IMR-90 (cell line): ENCODE measurements around the gene KRT28.

ENCODE experiments used
- BHLHE40 ChIP-seq: fragments of 150-350 bp; IDR thresholded peaks from 2 replicates; pipeline ENCODE4 v1.6.1; 2016; ENCODE audit warnings: mild to moderate bottlenecking, low read depth, low read length
- CEBPB ChIP-seq: IDR thresholded peaks from 2 replicates; pipeline ENCODE4 v1.6.1; 2012; ENCODE audit warnings: low read depth, low read length, improper control_type of control experiment
- FOS ChIP-seq: fragments of 150-350 bp; IDR thresholded peaks from 2 replicates; pipeline ENCODE4 v1.6.1; 2016; ENCODE audit warnings: low read depth, low read length
- MAFK ChIP-seq: IDR thresholded peaks from 2 replicates; pipeline ENCODE4 v1.6.1; 2012; ENCODE audit warnings: low read depth, low read length, improper control_type of control experiment
- MAZ ChIP-seq: IDR thresholded peaks from 2 replicates; pipeline ENCODE4 v1.6.1; 2012; ENCODE audit warnings: low read depth, mild to moderate bottlenecking, low read length, improper control_type of control experiment, moderate library complexity, borderline replicate concordance
- POLR2A ChIP-seq: IDR thresholded peaks from 2 replicates; pipeline ENCODE4 v1.6.1; 2012; ENCODE audit warnings: mild to moderate bottlenecking, low read depth, low read length
- RAD21 ChIP-seq: IDR thresholded peaks from 2 replicates; pipeline ENCODE4 v1.6.1; 2012; ENCODE audit warnings: low read length, improper control_type of control experiment
- SMC3 ChIP-seq: fragments of 150-350 bp; IDR thresholded peaks from 2 replicates; pipeline ENCODE4 v1.6.1; 2016; ENCODE audit warnings: low read depth, mild to moderate bottlenecking, antibody characterized with exemption, low read length, moderate library complexity
- USF2 ChIP-seq: fragments of 150-350 bp; IDR thresholded peaks from 2 replicates; pipeline ENCODE4 v1.6.1; 2017; ENCODE audit warnings: mild to moderate bottlenecking, antibody characterized with exemption, low read length, low read depth
- TF ChIP-seq, protein P1 (sequence below): conservative IDR thresholded peaks from 2 replicates; pipeline ENCODE4 v1.5.1; 2012; ENCODE audit warnings: mild to moderate bottlenecking, low read depth, low read length, improper control_type of control experiment

- TF ChIP-seq, protein P1, sequence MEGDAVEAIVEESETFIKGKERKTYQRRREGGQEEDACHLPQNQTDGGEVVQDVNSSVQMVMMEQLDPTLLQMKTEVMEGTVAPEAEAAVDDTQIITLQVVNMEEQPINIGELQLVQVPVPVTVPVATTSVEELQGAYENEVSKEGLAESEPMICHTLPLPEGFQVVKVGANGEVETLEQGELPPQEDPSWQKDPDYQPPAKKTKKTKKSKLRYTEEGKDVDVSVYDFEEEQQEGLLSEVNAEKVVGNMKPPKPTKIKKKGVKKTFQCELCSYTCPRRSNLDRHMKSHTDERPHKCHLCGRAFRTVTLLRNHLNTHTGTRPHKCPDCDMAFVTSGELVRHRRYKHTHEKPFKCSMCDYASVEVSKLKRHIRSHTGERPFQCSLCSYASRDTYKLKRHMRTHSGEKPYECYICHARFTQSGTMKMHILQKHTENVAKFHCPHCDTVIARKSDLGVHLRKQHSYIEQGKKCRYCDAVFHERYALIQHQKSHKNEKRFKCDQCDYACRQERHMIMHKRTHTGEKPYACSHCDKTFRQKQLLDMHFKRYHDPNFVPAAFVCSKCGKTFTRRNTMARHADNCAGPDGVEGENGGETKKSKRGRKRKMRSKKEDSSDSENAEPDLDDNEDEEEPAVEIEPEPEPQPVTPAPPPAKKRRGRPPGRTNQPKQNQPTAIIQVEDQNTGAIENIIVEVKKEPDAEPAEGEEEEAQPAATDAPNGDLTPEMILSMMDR, result no peak
- TF ChIP-seq CEBPB (no peak), POLR2A (no peak), FOS (no peak), USF2 (no peak), RAD21 (no peak), MAFK (no peak), SMC3 (no peak), MAZ (no peak), BHLHE40 (no peak)
Measured at GRCh38 chr17:40816569-40816968, 16.8 kb upstream of the KRT28 start.
